Amniotic epithelial cell (primary cell): ENCODE measurements around the gene ZNF273.
A peak's percentile ranks its signal among the peaks of the same experiment; 100 is the strongest.
"Not testable (repeated sequence)": the region's sequence is repeated elsewhere in the genome, so short reads cannot be mapped to it uniquely, and the experiment has no call there.

Source experiments
- DNase-seq: peaks from one replicate; pipeline ENCODE4 v3.0.0-alpha.2; 2010; ENCODE audit warnings: low read depth

ZNF273 gene

GRCh38 chr7:64944667-64945502 is 41.8 kb downstream of the ZNF273 start:
- not testable (repeated sequence) for DNase-seq

- DNase-seq = no peak
Measured at GRCh38 chr7:64945503-64946175, 42.6 kb downstream of the ZNF273 start.

- DNase-seq = peak; percentile 9
Measured at GRCh38 chr7:64946772-64947171, 43.7 kb downstream of the ZNF273 start.

GRCh38 chr7:64947252-64948000 is 44.4 kb downstream of the ZNF273 start:
- no peak for DNase-seq

GRCh38 chr7:64948774-64949173 is 45.7 kb downstream of the ZNF273 start:
- DNase-seq = not testable (repeated sequence)

GRCh38 chr7:64950673-64951072 is 47.6 kb downstream of the ZNF273 start:
- not testable (repeated sequence) for DNase-seq

- peak; percentile 46 for DNase-seq
Measured at GRCh38 chr7:64951250-64951848, 48.3 kb downstream of the ZNF273 start.

DNA sequence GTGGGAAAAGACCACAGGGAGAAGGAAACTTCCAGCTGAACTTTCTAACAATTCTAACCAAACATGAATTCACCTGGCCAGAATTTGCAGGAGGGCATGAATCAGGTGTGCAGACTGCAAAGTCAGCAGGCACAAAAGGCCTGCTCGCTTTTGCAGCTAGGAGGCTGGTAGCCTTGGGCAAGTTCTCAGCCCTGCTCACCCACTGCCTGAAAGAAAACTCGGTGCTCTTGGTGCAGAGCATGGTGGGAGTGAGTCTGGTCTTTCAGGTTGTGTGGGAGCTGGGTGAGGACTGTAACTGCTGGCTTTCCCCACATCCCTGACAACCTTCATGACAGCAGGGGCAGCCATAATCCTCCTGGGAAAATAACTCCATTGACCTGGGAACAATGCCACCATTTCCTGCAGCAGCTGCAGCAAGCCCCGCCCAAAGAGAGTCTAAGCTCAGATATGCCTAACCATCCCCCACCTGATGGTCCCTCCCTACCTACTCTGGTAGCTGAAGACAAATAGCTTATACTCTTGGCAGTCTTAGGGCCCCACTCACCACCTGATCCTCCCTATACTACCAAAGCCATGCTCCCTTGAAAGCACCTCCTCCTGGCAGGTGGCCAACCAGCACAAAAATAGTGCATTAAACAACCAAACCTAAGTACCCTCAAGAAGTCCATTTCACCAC is 56.1 kb downstream of the ZNF273 start:
- DNase-seq = no peak

GRCh38 chr7:64965594-64965993 is 62.5 kb downstream of the ZNF273 start:
- no peak for DNase-seq

GRCh38 chr7:64978497-64979203 is 75.6 kb downstream of the ZNF273 start:
- peak; percentile 11 for DNase-seq
